CD4-positive, alpha-beta T cell treated with Interleukin-21 for 1 hour (primary cell): Measurements from ENCODE around the gene SOCS1.
A peak's percentile ranks its signal among the peaks of the same experiment; 100 is the strongest.

ENCODE experiments used
- DNase-seq: peaks from one replicate; pipeline ENCODE4 v3.0.0-alpha.2; 2020

The SOCS1 gene

DNA sequence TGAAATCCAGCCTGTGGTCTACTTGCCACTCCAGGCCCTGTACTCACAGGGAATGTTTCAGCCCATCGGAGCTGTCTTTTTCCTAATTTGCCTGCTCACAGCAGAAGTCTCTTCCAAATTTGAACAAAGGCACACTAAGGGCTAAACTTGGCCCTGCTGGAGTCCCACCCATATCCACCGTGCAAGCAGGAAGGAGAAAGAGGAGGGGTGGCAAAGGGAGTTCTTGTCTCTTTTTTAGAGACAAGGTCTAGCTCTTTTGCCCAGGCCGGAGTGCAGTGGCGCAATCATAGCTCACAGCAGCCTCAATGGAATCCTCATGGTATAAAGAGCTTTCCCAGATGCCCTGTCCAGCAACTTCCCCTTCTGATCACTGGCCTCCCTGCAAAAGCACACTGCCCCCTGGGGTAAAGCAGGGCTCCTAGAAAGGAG lies 27.8 kb upstream of the SOCS1 start:
- no peak for DNase-seq

DNA sequence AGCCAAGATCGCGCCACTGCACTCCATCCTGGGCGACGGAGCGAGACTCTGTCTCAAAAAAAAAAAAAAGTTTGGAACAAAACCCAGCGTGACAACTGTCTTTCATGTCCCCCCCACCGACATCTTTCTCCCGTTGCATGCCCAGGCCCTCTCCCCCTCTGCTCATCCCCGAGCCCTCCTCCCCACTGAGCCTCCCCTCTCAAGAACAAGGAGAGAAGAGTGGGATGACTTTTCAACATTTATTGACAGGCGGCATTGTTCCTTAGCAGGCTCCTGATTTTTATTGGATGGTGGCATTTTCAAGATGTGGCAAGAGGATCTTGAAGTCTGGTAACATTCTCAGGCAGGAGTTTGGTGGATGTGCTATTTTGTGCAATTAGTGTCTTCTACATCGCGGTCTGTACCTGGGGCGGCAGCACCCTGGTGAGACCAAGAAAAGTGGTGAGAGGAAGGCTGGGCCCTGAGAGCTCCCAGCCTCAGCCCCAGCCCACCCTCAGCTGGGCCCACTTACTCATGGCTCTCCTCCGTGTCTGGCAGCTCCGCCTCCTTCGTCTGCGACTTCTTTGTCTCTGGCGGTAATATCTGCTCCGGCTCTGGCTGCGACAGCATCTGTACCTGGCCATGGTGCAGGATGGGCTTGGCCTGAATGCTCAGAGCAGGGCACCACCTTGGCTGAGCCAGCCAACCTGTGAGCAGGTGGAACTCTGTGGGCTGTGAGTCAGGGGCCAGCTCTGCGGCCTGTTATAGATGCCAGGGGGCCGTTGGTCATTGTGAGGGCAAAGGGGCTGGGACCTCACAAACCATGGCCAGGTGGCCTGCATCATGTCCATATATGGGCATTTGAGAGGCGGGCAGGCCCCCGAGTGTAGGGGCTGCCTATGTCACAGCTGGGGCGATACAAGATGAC lies 24.9 kb upstream of the SOCS1 start, which contains the start of gene PRM1:
Gene PRM1, minus strand, starts transcription at position 715 of the 907 bp plus-strand sequence. Its CDS starts 92 bp downstream, at position 623.
- no peak for DNase-seq

GRCh38 chr16:11278681-11279628 lies 23.0 kb upstream of the SOCS1 start:
- no peak for DNase-seq

- DNase-seq: no peak
Measured at GRCh38 chr16:11277607-11278337, 21.8 kb upstream of the SOCS1 start.

DNA sequence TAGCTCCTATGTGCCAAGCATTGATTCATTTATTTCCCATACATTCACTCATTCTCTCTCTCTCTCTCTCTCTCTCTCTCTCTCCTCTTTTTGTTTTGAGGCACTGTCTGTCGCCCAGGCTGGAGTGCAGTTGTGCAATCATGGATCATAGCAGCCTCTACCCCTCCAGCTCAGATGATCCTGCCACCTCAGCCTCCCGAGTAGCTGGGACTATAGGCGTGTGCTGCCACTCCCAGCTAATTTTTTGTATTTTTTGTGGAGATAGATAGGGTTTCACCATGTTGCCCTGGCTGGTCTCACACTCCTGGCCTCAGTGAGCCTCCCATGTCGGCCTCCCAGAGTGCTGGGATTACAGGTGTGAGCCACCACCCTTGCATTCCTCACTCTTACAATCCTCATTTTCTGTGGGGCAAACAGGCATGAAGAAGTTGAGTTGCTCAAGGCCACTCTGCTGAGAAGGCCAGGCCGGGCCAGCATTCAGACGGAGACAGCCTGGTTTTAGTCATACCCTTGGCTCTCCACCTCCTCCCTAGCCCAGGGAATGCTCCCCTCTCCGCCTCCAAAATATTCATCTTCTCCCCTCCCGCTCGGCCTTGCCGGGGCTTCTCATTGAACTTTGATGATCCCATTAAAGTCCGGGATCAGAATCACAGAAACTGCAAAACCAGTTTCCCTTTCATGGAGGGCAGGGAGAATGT lies 21.0 kb upstream of the SOCS1 start:
- DNase-seq: no peak

DNA sequence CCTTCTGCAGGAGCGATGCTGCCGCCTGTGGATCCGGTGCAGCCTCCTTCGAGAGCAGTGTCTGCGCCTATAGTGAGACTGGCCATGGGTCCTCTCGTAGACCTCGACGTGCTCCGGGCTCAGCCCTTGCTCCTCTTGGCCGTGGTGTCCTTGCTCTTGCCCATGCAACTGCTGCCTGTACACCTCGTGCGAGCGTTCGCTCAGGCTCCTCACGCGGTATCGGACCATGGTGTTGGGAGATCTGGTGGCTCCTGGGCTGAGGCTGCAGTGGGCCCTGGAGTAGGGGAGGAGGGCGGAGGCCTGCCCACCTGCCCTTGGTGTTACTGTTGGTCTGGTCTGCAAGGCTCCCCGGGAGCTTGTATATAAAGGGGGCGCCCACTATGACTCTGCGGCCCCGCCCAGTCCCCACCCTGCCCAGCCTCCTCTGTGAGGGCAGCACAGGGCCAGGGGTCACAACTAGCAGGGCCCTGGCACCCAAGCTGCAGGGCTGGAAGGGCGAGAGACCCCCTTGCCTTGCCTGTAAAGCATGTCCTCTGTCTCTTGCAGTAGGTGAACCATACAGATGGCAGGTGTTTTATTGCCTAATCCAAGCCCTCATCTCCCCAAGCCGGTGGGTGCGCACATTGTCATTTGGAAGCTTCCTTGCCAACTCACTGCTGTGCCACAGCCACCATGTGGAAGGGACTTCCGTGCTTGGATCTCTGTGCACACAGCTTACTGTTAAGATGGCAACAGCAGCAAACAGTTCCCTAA lies 20.3 kb upstream of the SOCS1 start, which contains the start of gene PRM2:
Gene PRM2, minus strand, starts transcription at position 338 of the 753 bp plus-strand sequence. Its CDS starts 110 bp downstream, at position 228.
- no peak for DNase-seq

- DNase-seq: no peak
Measured at GRCh38 chr16:11274964-11275363, 19.0 kb upstream of the SOCS1 start.

- DNase-seq: no peak
Measured at GRCh38 chr16:11273721-11274324, 17.8 kb upstream of the SOCS1 start.

GRCh38 chr16:11272921-11273720 lies 17.1 kb upstream of the SOCS1 start, which contains the start of gene PRM3:
Gene PRM3, minus strand, starts transcription at chr16:11273629. Its CDS starts 34 bp downstream, at chr16:11273595.
- no peak for DNase-seq

DNA sequence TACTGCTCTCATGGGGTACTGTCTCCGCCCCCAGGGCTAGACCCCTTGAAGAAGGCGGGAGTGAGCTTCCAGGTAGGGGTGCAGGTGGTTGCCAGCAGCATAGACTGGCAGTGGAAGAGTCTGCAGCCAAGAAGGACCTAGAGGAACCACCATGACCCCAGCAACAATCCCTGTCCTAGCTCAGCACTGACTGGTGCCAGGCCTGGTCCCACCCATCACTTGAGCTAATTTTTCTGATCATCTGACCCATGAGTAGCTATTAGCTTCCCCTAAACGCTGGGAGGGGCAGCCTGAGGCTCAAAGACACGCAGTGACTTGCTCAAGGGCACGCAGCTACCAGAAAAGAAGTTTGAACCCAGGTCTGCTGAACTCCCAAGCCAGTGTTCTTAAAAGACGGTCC lies 16.5 kb upstream of the SOCS1 start:
- no peak for DNase-seq

DNA sequence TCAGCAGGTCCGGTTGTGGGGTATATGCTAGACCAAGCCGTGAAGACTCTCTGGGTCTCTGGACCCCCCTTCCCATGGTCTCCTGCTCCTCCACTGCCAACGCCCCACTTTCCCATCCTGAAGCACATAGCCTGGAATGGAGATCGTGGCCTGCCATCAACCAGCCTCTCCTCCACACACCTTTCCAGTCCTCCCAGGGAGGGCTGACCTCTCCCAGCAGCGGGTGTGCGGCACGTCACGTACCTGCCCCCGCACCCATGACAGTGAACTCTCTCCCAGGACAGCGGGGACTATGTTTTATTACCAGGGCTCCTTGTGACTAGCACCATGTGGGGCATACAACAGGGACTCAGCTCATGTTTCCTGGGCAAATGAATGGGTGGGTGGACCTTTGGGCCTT lies 15.6 kb upstream of the SOCS1 start:
- DNase-seq: no peak

- no peak for DNase-seq
Measured at GRCh38 chr16:11270602-11271162, 14.7 kb upstream of the SOCS1 start.

- DNase-seq: no peak
Measured at GRCh38 chr16:11268921-11269375, 12.9 kb upstream of the SOCS1 start, which contains the start of gene TNP2. Gene TNP2, minus strand, starts transcription at chr16:11269325. Its CDS starts 63 bp downstream, at chr16:11269262.

DNA sequence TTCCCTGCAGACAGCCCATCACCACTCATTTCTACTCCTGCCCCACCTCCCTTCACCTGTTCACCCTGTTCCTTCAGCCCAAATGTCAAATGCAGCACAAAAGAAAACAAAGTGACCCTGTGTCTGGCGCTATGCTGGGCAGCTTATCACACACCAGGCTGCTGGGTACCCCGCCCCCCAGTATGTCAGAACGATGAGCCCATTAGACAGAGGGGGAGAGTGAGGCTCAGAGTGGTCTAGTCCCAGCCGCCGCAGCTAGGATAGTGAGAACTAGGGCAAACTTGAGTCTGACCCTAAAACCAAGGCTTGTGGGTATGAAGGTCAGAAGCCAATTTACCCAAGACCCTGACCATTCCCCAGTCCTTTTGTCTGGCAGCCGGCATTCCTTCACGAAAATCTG lies 9.1 kb upstream of the SOCS1 start:
- DNase-seq: no peak

- no peak for DNase-seq
Measured at GRCh38 chr16:11264155-11264832, 8.3 kb upstream of the SOCS1 start.

GRCh38 chr16:11263737-11264136 lies 7.7 kb upstream of the SOCS1 start:
- peak; percentile 41 for DNase-seq

DNA sequence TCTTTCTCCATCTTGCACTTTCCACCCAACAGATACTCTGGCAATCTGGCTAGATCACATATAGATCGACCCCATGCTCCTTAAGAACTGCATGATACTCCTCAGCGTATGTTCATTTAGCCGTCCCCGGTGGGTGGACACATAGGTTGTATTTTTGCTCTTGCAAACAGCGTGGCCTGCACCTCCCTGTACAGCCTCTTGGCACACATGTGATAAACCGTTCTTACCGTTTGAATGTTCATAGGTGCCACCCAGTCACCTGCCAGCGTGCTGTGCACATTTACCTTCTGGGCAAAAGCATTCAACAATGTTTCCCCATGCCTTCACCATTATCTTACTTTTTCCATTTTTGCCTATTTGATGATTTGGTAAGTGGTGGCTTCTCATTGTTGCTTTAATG lies 6.9 kb upstream of the SOCS1 start:
- DNase-seq: no peak

DNA sequence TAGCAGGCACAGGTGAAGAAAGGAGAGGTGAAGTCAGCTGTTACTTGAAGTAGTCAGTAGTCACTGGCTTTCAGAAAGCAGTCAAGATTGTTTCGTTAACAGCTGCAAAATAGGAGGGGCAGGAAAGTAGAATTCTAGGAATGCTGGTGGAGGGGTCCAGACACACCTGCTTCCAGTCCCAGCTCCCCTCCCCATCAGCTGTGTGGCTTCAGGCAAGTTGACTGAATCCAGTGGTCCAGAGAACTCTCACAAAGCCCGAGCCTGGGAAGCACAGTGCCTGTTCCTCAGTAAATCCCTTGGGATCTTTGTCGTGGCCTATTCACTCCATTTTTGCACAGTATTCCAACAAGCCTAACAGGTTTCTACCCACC lies 4.6 kb upstream of the SOCS1 start:
- DNase-seq: no peak
